ENCODE data around the gene RADIL.

RADIL gene

DNA sequence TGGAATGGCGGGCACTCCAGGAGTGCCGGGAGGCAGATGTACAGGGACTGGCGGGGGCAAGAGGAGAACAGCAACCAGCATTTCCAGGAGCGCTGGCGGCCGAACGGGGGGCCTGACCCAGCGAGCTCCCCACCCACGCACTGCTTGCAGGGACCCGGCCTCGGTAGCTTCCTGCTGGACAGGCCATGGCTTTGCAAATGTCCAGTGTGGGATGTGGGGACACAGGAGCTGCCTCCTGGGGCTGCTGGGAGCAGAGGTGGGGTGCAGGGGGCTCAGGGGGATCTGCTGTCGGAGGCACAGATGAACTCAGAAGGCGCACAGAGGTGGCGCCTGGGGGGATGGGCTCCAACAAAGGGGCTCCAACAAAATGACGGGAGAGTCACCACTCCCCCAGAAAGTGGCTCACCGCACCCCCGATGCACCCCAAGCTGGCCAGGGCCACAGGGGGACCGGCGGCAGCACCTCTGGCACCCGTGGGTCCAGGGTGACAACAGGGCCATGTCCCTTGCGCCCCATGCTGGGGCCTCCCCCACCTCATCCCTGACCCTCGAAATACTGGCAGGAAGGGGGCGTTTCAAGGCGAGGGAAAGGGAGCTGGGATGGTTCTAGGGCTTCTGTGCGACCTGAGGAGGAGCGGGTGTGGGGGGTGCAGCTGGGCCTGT lies 67.0 kb downstream of the RADIL start:
- no peak overlapping the region for H3K4me2 ChIP-seq (ENCODE audit: low read depth, low read length, poor library complexity, severe bottlenecking)
- H3K27me3 ChIP-seq (ENCODE audit: insufficient read depth, low read length, poor library complexity, severe bottlenecking): no peaks in the 10 kb centered on the region
- H2AFZ ChIP-seq (ENCODE audit: low read length): no peak overlapping the region
- no peak for TF ChIP-seq CTCF (conservative IDR thresholded peaks at IDR 0.05; ENCODE audit: low read length)
- no peak for TF ChIP-seq EZH2phosphoT487 (IDR thresholded peaks at IDR 0.05; ENCODE audit: borderline replicate concordance)
- no peaks in the 10 kb centered on the region for H3K79me2 ChIP-seq (ENCODE audit: insufficient read depth, low read length)
- no peak overlapping the region for H3K9ac ChIP-seq (ENCODE audit: low read depth, low read length, poor library complexity, severe bottlenecking)
- H3K4me3 ChIP-seq (ENCODE audit: low read length, poor library complexity, severe bottlenecking): no peak overlapping the region
- H3K9me3 ChIP-seq (ENCODE audit: insufficient read depth, low read depth, low read length): no peaks in the 10 kb centered on the region
- no peaks in the 10 kb centered on the region for H3K4me1 ChIP-seq (ENCODE audit: insufficient read depth, low read length, poor library complexity, severe bottlenecking)
- H3F3A ChIP-seq (ENCODE audit: low read depth): no peaks in the 10 kb centered on the region
- no peaks in the 10 kb centered on the region for H3K36me3 ChIP-seq (ENCODE audit: insufficient read depth, low read length)
- no peaks in the 10 kb centered on the region for H4K20me1 ChIP-seq (ENCODE audit: insufficient read depth, low read length, poor library complexity, severe bottlenecking)
- no peaks in the 10 kb centered on the region for H3K9me2 ChIP-seq (replicated peaks; ENCODE audit: low read depth, low read length)

- H3K9ac ChIP-seq (ENCODE audit: low read depth, low read length, poor library complexity, severe bottlenecking): no peak overlapping the region
- TF ChIP-seq EZH2phosphoT487 (IDR thresholded peaks at IDR 0.05; ENCODE audit: borderline replicate concordance) (no peak), CTCF (conservative IDR thresholded peaks at IDR 0.05; ENCODE audit: low read length) (peak; percentile 38)
- no peaks in the 10 kb centered on the region for H3K9me3 ChIP-seq (ENCODE audit: insufficient read depth, low read depth, low read length)
- H3K79me2 ChIP-seq (ENCODE audit: insufficient read depth, low read length): no peaks in the 10 kb centered on the region
- H2AFZ ChIP-seq (ENCODE audit: low read length): no peak overlapping the region
- H3K36me3 ChIP-seq (ENCODE audit: insufficient read depth, low read length): no peaks in the 10 kb centered on the region
- no peaks in the 10 kb centered on the region for H3K9me2 ChIP-seq (replicated peaks; ENCODE audit: low read depth, low read length)
- no peak overlapping the region for H3K4me3 ChIP-seq (ENCODE audit: low read length, poor library complexity, severe bottlenecking)
- no peak overlapping the region for H3K4me2 ChIP-seq (ENCODE audit: low read depth, low read length, poor library complexity, severe bottlenecking)
- no peaks in the 10 kb centered on the region for H3K27me3 ChIP-seq (ENCODE audit: insufficient read depth, low read length, poor library complexity, severe bottlenecking)
- H3F3A ChIP-seq (ENCODE audit: low read depth): no peaks in the 10 kb centered on the region
- H4K20me1 ChIP-seq (ENCODE audit: insufficient read depth, low read length, poor library complexity, severe bottlenecking): no peaks in the 10 kb centered on the region
- H3K4me1 ChIP-seq (ENCODE audit: insufficient read depth, low read length, poor library complexity, severe bottlenecking): no peaks in the 10 kb centered on the region
Observed at GRCh38 chr7:4815609-4816418, 67.7 kb downstream of the RADIL start.

- Histone ChIP-seq H3K36me3 (ENCODE audit: insufficient read depth, low read length) (no peaks in the 10 kb centered on the region), H3K9me2 (replicated peaks; ENCODE audit: low read depth, low read length) (no peaks in the 10 kb centered on the region), H3K79me2 (ENCODE audit: insufficient read depth, low read length) (no peaks in the 10 kb centered on the region), H4K20me1 (ENCODE audit: insufficient read depth, low read length, poor library complexity, severe bottlenecking) (no peaks in the 10 kb centered on the region), H3K27me3 (ENCODE audit: insufficient read depth, low read length, poor library complexity, severe bottlenecking) (no peaks in the 10 kb centered on the region), H3K9me3 (ENCODE audit: insufficient read depth, low read depth, low read length) (no peaks in the 10 kb centered on the region), H3K4me1 (ENCODE audit: insufficient read depth, low read length, poor library complexity, severe bottlenecking) (no peaks in the 10 kb centered on the region), H3F3A (ENCODE audit: low read depth) (no peaks in the 10 kb centered on the region), H2AFZ (ENCODE audit: low read length) (no peak overlapping the region), H3K9ac (ENCODE audit: low read depth, low read length, poor library complexity, severe bottlenecking) (no peak overlapping the region), H3K4me3 (ENCODE audit: low read length, poor library complexity, severe bottlenecking) (no peak overlapping the region), H3K4me2 (ENCODE audit: low read depth, low read length, poor library complexity, severe bottlenecking) (no peak overlapping the region)
- TF ChIP-seq CTCF (conservative IDR thresholded peaks at IDR 0.05; ENCODE audit: low read length) (no peak), EZH2phosphoT487 (IDR thresholded peaks at IDR 0.05; ENCODE audit: borderline replicate concordance) (no peak)
Observed at GRCh38 chr7:4815121-4815520, 68.4 kb downstream of the RADIL start.
